GM23338 (cell line): ENCODE results near the gene HNMT. TPM values are rescaled to one million over a fixed set of nuclear protein-coding genes. Genes with fewer than 3 reads are reported as not detected.

Experiments
- ATAC-seq: fragments of 200-7000 bp; cut with Tn5 transposase; 3 replicates; pipeline ENCODE4 v1.9.1; 2020
- DNase-seq: peaks from one replicate; pipeline ENCODE4 v3.0.0-alpha.2; 2015; ENCODE audit warnings: low spot score
- H2AFZ ChIP-seq: fragments of 200-600 bp; sonication (generic); 2 replicates; pipeline ENCODE4 v1.8.0; 2016; ENCODE audit warnings: antibody characterized with exemption, mild to moderate bottlenecking, moderate library complexity
- H3F3A ChIP-seq: fragments of 200-600 bp; sonication (generic); replicated peaks from 2 replicates; pipeline ENCODE4 v1.8.0; 2017; ENCODE audit warnings: antibody characterized with exemption, mixed run types, low read depth
- H3K27ac ChIP-seq: fragments of 200-600 bp; sonication (generic); 2 replicates; pipeline ENCODE4 v1.6.1; 2016; ENCODE audit warnings: low read depth
- H3K27me3 ChIP-seq: fragments of 200-600 bp; sonication (generic); 2 replicates; pipeline ENCODE4 v1.8.0; 2016; ENCODE audit warnings: mild to moderate bottlenecking, mixed run types, moderate library complexity; ENCODE audit not compliant: insufficient read depth
- H3K36me3 ChIP-seq: fragments of 200-600 bp; sonication (generic); 2 replicates; pipeline ENCODE4 v1.8.0; 2016; ENCODE audit warnings: mild to moderate bottlenecking; ENCODE audit not compliant: insufficient read depth
- H3K4me1 ChIP-seq: fragments of 200-600 bp; sonication (generic); 2 replicates; pipeline ENCODE4 v1.8.0; 2016; ENCODE audit warnings: mild to moderate bottlenecking, moderate library complexity; ENCODE audit not compliant: insufficient read depth
- H3K4me2 ChIP-seq: fragments of 200-600 bp; sonication (generic); 2 replicates; pipeline ENCODE4 v1.7.1; 2017; ENCODE audit warnings: mixed run types
- H3K4me3 ChIP-seq: fragments of 200-600 bp; sonication (generic); 2 replicates; pipeline ENCODE4 v1.6.1; 2016; ENCODE audit warnings: mixed run types
- H3K79me2 ChIP-seq: fragments of 200-600 bp; sonication (generic); replicated peaks from 2 replicates; pipeline ENCODE4 v1.8.0; 2017; ENCODE audit warnings: mild to moderate bottlenecking; ENCODE audit not compliant: insufficient read depth
- H3K9me2 ChIP-seq: fragments of 200-600 bp; sonication (generic); 2 replicates; pipeline ENCODE4 v1.8.0; 2017; ENCODE audit not compliant: insufficient read depth
- H4K20me1 ChIP-seq: fragments of 200-600 bp; sonication (generic); replicated peaks from 2 replicates; pipeline ENCODE4 v1.8.0; 2017; ENCODE audit warnings: mild to moderate bottlenecking; ENCODE audit not compliant: insufficient read depth
- H3K27ac Mint-ChIP-seq: 2 replicates; pipeline ENCODE4 v1.8.0; 2020; ENCODE audit warnings: inconsistent platforms, mild to moderate bottlenecking, moderate library complexity, mixed read lengths
- H3K27me3 Mint-ChIP-seq: 3 replicates; pipeline ENCODE4 v1.8.0; 2022; ENCODE audit warnings: low read depth, mild to moderate bottlenecking, moderate library complexity, mixed read lengths, inconsistent platforms; ENCODE audit not compliant: insufficient read depth, poor library complexity
- H3K36me3 Mint-ChIP-seq: 3 replicates; pipeline ENCODE4 v1.8.0; 2021; ENCODE audit warnings: low read depth, mild to moderate bottlenecking, inconsistent platforms, moderate library complexity, mixed read lengths
- H3K4me1 Mint-ChIP-seq: 3 replicates; pipeline ENCODE4 v1.8.0; 2020; ENCODE audit warnings: mild to moderate bottlenecking, inconsistent platforms, mixed read lengths
- H3K4me3 Mint-ChIP-seq: 3 replicates; pipeline ENCODE4 v1.8.0; 2021; ENCODE audit warnings: moderate library complexity, mild to moderate bottlenecking, inconsistent platforms, mixed read lengths
- H3K9me3 Mint-ChIP-seq: 3 replicates; pipeline ENCODE4 v1.8.0; 2020; ENCODE audit warnings: moderate library complexity, mild to moderate bottlenecking, inconsistent platforms, mixed read lengths
- CREB1 ChIP-seq: fragments of 250-450 bp; sonication (Bioruptor Pico); IDR thresholded peaks from 2 replicates; pipeline ENCODE4 v1.5.0; 2020; ENCODE audit warnings: low read depth, mild to moderate bottlenecking, moderate library complexity
- EZH2 ChIP-seq: fragments of 200-600 bp; sonication (generic); IDR thresholded peaks from one replicate; pipeline ENCODE4 v1.8.0; 2017; ENCODE audit warnings: antibody characterized with exemption, mild to moderate bottlenecking, low read depth; ENCODE audit not compliant: unreplicated experiment
- JUNB ChIP-seq: IDR thresholded peaks from one replicate; pipeline ENCODE4 v1.6.1; 2016; ENCODE audit warnings: antibody characterized with exemption; ENCODE audit not compliant: unreplicated experiment
- POLR2AphosphoS5 ChIP-seq: IDR thresholded peaks from 2 replicates; pipeline ENCODE4 v1.6.1; 2016; ENCODE audit warnings: antibody characterized with exemption, low read depth
- ZNF114 ChIP-seq: fragments of 250-450 bp; sonication (Bioruptor Pico); IDR thresholded peaks from 2 replicates; pipeline ENCODE4 v1.5.0; 2020; ENCODE audit warnings: mild to moderate bottlenecking, moderate library complexity
- ZNF331 ChIP-seq: fragments of 250-450 bp; sonication (Bioruptor Pico); IDR thresholded peaks from 2 replicates; pipeline ENCODE4 v1.5.0; 2020; ENCODE audit warnings: low read depth, mild to moderate bottlenecking, moderate library complexity
- polyA plus RNA-seq: library from polyadenylated mRNA; unstranded; fragments of >200 nt; fragmentation: Nextera tagmentation; extraction: Ambion mirVana; gene quantifications from 2 replicates; pipeline ENCODE4 v1.2.1, GENCODE V29; 2016
- total RNA-seq: library from RNA; depleted of rRNA; stranded (reverse); fragments of >200 nt; shearing (Covaris generic); gene quantifications from 2 replicates; pipeline ENCODE4 v1.2.3, GENCODE V29; 2014
- TF ChIP-seq, protein P1 (sequence below): fragments of 250-450 bp; sonication (Bioruptor Pico); IDR thresholded peaks from 2 replicates; pipeline ENCODE4 v1.5.0; 2020; ENCODE audit warnings: mild to moderate bottlenecking, moderate library complexity
- TF ChIP-seq, protein P2 (sequence below): IDR thresholded peaks from 2 replicates; pipeline ENCODE4 v1.6.1; 2016; ENCODE audit warnings: antibody characterized with exemption
- TF ChIP-seq, protein P3 (sequence below), 2 experiments: fragments of 200-600 bp in 1 of 2; sonication (generic) in 1 of 2; conservative IDR thresholded peaks; 2 replicates each; pipeline versions ENCODE4 v1.5.1 to v1.6.1; 2016 to 2017; ENCODE audit warnings: antibody characterized with exemption in 2 of 2, low read depth in 2 of 2, mild to moderate bottlenecking in 2 of 2, moderate library complexity in 1 of 2

HNMT gene
- total and polyA plus RNA-seq, 2 experiments from 2014 or later, result 3.3 to 3.4 TPM

DNA sequence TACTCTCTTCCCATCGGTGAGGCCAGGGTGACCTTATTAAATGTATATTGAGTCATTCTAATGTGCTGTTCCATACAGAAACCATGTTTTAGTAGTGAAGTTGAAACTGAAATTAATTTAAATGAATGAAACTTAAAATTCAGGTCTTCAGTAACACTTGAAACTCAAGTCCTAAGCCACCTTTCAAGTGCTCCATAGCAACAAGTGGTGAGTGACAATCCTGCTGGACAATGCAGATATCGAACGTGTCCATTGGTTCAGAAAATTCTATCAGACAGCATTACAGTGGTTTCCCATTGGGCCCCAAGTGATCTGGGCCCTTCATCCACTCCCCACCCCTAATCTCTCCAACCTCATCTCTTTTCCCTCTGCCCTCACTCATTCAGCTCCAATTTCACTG, 48.7 kb downstream of the HNMT start:
- Mint-ChIP-seq H3K27ac (no peak overlapping the region), H3K27me3 (no peaks in the 10 kb centered on the region)
- no peak for ATAC-seq

DNA sequence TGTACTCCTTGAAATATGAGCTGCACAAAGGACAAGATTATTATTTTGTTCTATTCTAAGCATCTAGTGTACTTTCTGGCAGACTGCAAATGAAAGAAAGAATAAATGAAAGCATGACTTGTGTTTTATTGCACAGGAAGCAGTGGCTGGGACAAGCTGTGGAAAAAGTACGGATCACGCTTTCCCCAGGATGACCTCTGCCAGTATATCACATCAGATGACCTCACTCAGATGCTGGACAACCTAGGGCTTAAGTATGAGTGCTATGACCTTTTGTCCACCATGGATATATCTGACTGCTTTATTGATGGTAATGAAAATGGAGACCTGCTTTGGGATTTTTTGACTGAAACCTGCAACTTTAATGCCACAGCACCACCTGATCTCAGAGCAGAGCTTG, 49.4 kb downstream of the HNMT start:
- H3K4me1 Mint-ChIP-seq, result no peaks in the 10 kb centered on the region
- Histone ChIP-seq H3K79me2 (no peaks in the 10 kb centered on the region), H3F3A (no peaks in the 10 kb centered on the region), H3K4me1 (no peaks in the 10 kb centered on the region), H3K4me2 (no peak overlapping the region), H3K36me3 (no peaks in the 10 kb centered on the region), H4K20me1 (no peaks in the 10 kb centered on the region), H2AFZ (no peak overlapping the region), H3K27me3 (no peaks in the 10 kb centered on the region), H3K27ac (no peak overlapping the region), H3K4me3 (no peak overlapping the region), H3K9me2 (peaks cover 3% of the 10 kb centered on the region; the same call in 1 of the 2 replicates)
- no peak overlapping the region for H3K27ac Mint-ChIP-seq
- no peaks in the 10 kb centered on the region for H3K27me3 Mint-ChIP-seq
- ATAC-seq (no peak), DNase-seq (no peak)
- H3K9me3 Mint-ChIP-seq, result no peaks in the 10 kb centered on the region
- H3K4me3 Mint-ChIP-seq, result no peak overlapping the region
- H3K36me3 Mint-ChIP-seq, result no peaks in the 10 kb centered on the region
- TF ChIP-seq, protein P1, sequence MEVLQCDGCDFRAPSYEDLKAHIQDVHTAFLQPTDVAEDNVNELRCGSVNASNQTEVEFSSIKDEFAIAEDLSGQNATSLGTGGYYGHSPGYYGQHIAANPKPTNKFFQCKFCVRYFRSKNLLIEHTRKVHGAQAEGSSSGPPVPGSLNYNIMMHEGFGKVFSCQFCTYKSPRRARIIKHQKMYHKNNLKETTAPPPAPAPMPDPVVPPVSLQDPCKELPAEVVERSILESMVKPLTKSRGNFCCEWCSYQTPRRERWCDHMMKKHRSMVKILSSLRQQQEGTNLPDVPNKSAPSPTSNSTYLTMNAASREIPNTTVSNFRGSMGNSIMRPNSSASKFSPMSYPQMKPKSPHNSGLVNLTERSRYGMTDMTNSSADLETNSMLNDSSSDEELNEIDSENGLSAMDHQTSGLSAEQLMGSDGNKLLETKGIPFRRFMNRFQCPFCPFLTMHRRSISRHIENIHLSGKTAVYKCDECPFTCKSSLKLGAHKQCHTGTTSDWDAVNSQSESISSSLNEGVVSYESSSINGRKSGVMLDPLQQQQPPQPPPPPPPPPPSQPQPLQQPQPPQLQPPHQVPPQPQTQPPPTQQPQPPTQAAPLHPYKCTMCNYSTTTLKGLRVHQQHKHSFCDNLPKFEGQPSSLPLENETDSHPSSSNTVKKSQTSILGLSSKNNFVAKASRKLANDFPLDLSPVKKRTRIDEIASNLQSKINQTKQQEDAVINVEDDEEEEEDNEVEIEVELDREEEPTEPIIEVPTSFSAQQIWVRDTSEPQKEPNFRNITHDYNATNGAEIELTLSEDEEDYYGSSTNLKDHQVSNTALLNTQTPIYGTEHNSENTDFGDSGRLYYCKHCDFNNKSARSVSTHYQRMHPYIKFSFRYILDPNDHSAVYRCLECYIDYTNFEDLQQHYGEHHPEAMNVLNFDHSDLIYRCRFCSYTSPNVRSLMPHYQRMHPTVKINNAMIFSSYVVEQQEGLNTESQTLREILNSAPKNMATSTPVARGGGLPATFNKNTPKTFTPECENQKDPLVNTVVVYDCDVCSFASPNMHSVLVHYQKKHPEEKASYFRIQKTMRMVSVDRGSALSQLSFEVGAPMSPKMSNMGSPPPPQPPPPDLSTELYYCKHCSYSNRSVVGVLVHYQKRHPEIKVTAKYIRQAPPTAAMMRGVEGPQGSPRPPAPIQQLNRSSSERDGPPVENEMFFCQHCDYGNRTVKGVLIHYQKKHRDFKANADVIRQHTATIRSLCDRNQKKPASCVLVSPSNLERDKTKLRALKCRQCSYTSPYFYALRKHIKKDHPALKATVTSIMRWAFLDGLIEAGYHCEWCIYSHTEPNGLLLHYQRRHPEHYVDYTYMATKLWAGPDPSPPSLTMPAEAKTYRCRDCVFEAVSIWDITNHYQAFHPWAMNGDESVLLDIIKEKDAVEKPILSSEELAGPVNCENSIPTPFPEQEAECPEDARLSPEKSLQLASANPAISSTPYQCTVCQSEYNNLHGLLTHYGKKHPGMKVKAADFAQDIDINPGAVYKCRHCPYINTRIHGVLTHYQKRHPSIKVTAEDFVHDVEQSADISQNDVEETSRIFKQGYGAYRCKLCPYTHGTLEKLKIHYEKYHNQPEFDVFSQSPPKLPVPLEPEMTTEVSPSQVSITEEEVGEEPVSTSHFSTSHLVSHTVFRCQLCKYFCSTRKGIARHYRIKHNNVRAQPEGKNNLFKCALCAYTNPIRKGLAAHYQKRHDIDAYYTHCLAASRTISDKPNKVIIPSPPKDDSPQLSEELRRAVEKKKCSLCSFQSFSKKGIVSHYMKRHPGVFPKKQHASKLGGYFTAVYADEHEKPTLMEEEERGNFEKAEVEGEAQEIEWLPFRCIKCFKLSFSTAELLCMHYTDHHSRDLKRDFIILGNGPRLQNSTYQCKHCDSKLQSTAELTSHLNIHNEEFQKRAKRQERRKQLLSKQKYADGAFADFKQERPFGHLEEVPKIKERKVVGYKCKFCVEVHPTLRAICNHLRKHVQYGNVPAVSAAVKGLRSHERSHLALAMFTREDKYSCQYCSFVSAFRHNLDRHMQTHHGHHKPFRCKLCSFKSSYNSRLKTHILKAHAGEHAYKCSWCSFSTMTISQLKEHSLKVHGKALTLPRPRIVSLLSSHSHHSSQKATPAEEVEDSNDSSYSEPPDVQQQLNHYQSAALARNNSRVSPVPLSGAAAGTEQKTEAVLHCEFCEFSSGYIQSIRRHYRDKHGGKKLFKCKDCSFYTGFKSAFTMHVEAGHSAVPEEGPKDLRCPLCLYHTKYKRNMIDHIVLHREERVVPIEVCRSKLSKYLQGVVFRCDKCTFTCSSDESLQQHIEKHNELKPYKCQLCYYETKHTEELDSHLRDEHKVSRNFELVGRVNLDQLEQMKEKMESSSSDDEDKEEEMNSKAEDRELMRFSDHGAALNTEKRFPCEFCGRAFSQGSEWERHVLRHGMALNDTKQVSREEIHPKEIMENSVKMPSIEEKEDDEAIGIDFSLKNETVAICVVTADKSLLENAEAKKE, result no peak
- TF ChIP-seq, protein P2, sequence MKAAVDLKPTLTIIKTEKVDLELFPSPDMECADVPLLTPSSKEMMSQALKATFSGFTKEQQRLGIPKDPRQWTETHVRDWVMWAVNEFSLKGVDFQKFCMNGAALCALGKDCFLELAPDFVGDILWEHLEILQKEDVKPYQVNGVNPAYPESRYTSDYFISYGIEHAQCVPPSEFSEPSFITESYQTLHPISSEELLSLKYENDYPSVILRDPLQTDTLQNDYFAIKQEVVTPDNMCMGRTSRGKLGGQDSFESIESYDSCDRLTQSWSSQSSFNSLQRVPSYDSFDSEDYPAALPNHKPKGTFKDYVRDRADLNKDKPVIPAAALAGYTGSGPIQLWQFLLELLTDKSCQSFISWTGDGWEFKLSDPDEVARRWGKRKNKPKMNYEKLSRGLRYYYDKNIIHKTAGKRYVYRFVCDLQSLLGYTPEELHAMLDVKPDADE, result no peak
- TF ChIP-seq CREB1 (CRISPR knock-in tag), result no peak
- TF ChIP-seq JUNB, result no peak
- TF ChIP-seq, protein P3, sequence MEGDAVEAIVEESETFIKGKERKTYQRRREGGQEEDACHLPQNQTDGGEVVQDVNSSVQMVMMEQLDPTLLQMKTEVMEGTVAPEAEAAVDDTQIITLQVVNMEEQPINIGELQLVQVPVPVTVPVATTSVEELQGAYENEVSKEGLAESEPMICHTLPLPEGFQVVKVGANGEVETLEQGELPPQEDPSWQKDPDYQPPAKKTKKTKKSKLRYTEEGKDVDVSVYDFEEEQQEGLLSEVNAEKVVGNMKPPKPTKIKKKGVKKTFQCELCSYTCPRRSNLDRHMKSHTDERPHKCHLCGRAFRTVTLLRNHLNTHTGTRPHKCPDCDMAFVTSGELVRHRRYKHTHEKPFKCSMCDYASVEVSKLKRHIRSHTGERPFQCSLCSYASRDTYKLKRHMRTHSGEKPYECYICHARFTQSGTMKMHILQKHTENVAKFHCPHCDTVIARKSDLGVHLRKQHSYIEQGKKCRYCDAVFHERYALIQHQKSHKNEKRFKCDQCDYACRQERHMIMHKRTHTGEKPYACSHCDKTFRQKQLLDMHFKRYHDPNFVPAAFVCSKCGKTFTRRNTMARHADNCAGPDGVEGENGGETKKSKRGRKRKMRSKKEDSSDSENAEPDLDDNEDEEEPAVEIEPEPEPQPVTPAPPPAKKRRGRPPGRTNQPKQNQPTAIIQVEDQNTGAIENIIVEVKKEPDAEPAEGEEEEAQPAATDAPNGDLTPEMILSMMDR (conservative IDR thresholded peaks at IDR 0.05; ENCODE audit: low read depth in 2 of 2), result no peak
- TF ChIP-seq ZNF331, result no peak
- no peak for TF ChIP-seq ZNF114 (CRISPR knock-in tag)
- TF ChIP-seq EZH2, result no peak
- no peak for TF ChIP-seq POLR2AphosphoS5

More for the DNA sequence above, 48.7 kb downstream of the HNMT start:
- no peaks in the 10 kb centered on the region for H3K27me3 ChIP-seq
- H3K79me2 ChIP-seq, result no peaks in the 10 kb centered on the region
- H3K27ac ChIP-seq, result no peak overlapping the region
- Mint-ChIP-seq H3K4me3 (no peak overlapping the region), H3K9me3 (no peaks in the 10 kb centered on the region), H3K36me3 (no peaks in the 10 kb centered on the region), H3K4me1 (no peaks in the 10 kb centered on the region)
- H3K4me3 ChIP-seq, result no peak overlapping the region
- DNase-seq, result no peak
- H3F3A ChIP-seq, result no peaks in the 10 kb centered on the region
- no peak overlapping the region for H2AFZ ChIP-seq
- no peaks in the 10 kb centered on the region for H4K20me1 ChIP-seq
- peaks cover 3% of the 10 kb centered on the region; the same call in 1 of the 2 replicates for H3K9me2 ChIP-seq
- TF ChIP-seq, protein P3 (conservative IDR thresholded peaks at IDR 0.05; ENCODE audit: low read depth in 2 of 2), result no peak
- H3K36me3 ChIP-seq, result no peaks in the 10 kb centered on the region
- no peaks in the 10 kb centered on the region for H3K4me1 ChIP-seq
- H3K4me2 ChIP-seq, result no peak overlapping the region
